Smooth muscle cell (in vitro differentiated cells): ENCODE results near the gene RGS14. TPM values are rescaled to one million over a fixed set of nuclear protein-coding genes. Genes with fewer than 3 reads are reported as not detected.

ENCODE experiments used
- DNase-seq: peaks from one replicate; lab custom pipeline; 2025; ENCODE audit not compliant: unreplicated experiment; lab: John Stamatoyannopoulos, UW
- H2AFZ ChIP-seq: fragments of 200-600 bp; sonication (generic); 2 replicates; pipeline ENCODE4 v1.6.0; 2016; ENCODE audit warnings: antibody characterized with exemption, low read depth, mild to moderate bottlenecking
- H3F3A ChIP-seq: fragments of 200-600 bp; sonication (generic); 2 replicates; pipeline ENCODE4 v1.6.0; 2017; ENCODE audit warnings: antibody characterized with exemption, low read depth
- H3K27ac ChIP-seq: fragments of 200-600 bp; sonication (generic); 2 replicates; pipeline ENCODE4 v1.5.1; 2016; ENCODE audit warnings: low read depth, mild to moderate bottlenecking
- H3K27me3 ChIP-seq: fragments of 200-600 bp; sonication (generic); 2 replicates; pipeline ENCODE4 v1.6.1; 2016; ENCODE audit warnings: low read depth, mild to moderate bottlenecking
- H3K36me3 ChIP-seq: fragments of 200-600 bp; sonication (generic); 2 replicates; pipeline ENCODE4 v1.5.1; 2016; ENCODE audit warnings: low read depth
- H3K4me1 ChIP-seq: fragments of 200-600 bp; sonication (generic); 2 replicates; pipeline ENCODE4 v1.5.1; 2016; ENCODE audit warnings: low read depth
- H3K4me2 ChIP-seq: fragments of 200-600 bp; sonication (generic); 2 replicates; pipeline ENCODE4 v1.6.0; 2016; ENCODE audit warnings: mild to moderate bottlenecking
- H3K4me3 ChIP-seq: fragments of 200-600 bp; sonication (generic); 2 replicates; pipeline ENCODE4 v1.5.1; 2016; ENCODE audit warnings: mild to moderate bottlenecking
- H3K79me2 ChIP-seq: fragments of 200-600 bp; sonication (generic); 2 replicates; pipeline ENCODE4 v1.6.0; 2016; ENCODE audit warnings: low read depth, mild to moderate bottlenecking
- H3K9ac ChIP-seq: fragments of 200-600 bp; sonication (generic); 2 replicates; pipeline ENCODE4 v1.6.0; 2016; ENCODE audit warnings: low read depth
- H3K9me3 ChIP-seq: fragments of 200-600 bp; sonication (generic); replicated peaks from 2 replicates; pipeline ENCODE4 v1.5.1; 2016; ENCODE audit warnings: low read depth
- H4K20me1 ChIP-seq: fragments of 200-600 bp; sonication (generic); 2 replicates; pipeline ENCODE4 v1.6.0; 2016; ENCODE audit warnings: low read depth
- CTCF ChIP-seq: fragments of 200-600 bp; sonication (generic); IDR thresholded peaks from 2 replicates; pipeline ENCODE4 v1.5.1; 2017; ENCODE audit warnings: borderline replicate concordance, mild to moderate bottlenecking, antibody characterized with exemption; ENCODE audit not compliant: insufficient read depth, poor library complexity, severe bottlenecking
- WGBS: methylation state at CpG from one replicate; pipeline ENCODE4 v1.1.7; 2016; ENCODE audit warnings: low lambda C conversion rate; 5-methylcytosine and 5-hydroxymethylcytosine counted together
- polyA plus RNA-seq: library from polyadenylated mRNA; unstranded; fragments of >200 nt; fragmentation: Nextera tagmentation; extraction: Ambion mirVana; gene quantifications from 2 replicates; pipeline ENCODE4 v1.2.1, GENCODE V29; 2016
- total RNA-seq: library from RNA; depleted of rRNA; stranded (reverse); fragments of >200 nt; gene quantifications from 2 replicates; pipeline ENCODE4 v1.2.3, GENCODE V29; 2014

RGS14 gene
- total and polyA plus RNA-seq, 2 experiments from 2014 or later: 6.0 to 23.3 TPM

- Histone ChIP-seq H2AFZ (no peak overlapping the region), H3K9me3 (no peaks in the 10 kb centered on the region), H3F3A (no peaks in the 10 kb centered on the region), H3K27me3 (no peaks in the 10 kb centered on the region), H3K27ac (no peak overlapping the region), H3K4me1 (peaks cover 21% of the 10 kb centered on the region), H3K9ac (no peak overlapping the region), H4K20me1 (no peaks in the 10 kb centered on the region), H3K4me3 (no peak overlapping the region), H3K79me2 (no peaks in the 10 kb centered on the region), H3K36me3 (no peaks in the 10 kb centered on the region), H3K4me2 (no peak overlapping the region)
- TF ChIP-seq CTCF: no peak
- 70% methylated on average over 8 of the region's 8 CpGs for WGBS
- no peak for DNase-seq
Measured at GRCh38 chr5:177362292-177362609, 4.5 kb downstream of the RGS14 start.

GRCh38 chr5:177362610-177363507 is 5.1 kb downstream of the RGS14 start:
- peaks cover 25% of the 10 kb centered on the region for H3K4me1 ChIP-seq
- H3K9ac ChIP-seq: no peak overlapping the region
- TF ChIP-seq CTCF: no peak
- no peak overlapping the region for H3K27ac ChIP-seq
- H3F3A ChIP-seq: no peaks in the 10 kb centered on the region
- H2AFZ ChIP-seq: peak overlapping the region; percentile 94
- H3K4me2 ChIP-seq: peak overlapping the region; percentile 87
- H3K9me3 ChIP-seq: no peaks in the 10 kb centered on the region
- H3K27me3 ChIP-seq: no peaks in the 10 kb centered on the region
- DNase-seq: no peak
- H4K20me1 ChIP-seq: no peaks in the 10 kb centered on the region
- H3K4me3 ChIP-seq: peak overlapping the region; percentile 50
- H3K36me3 ChIP-seq: no peaks in the 10 kb centered on the region
- 12% methylated on average over 43 of the region's 59 CpGs for WGBS
- H3K79me2 ChIP-seq: no peaks in the 10 kb centered on the region

- TF ChIP-seq CTCF: no peak
- Histone ChIP-seq H3F3A (no peaks in the 10 kb centered on the region), H4K20me1 (no peaks in the 10 kb centered on the region), H3K27me3 (no peaks in the 10 kb centered on the region), H3K36me3 (no peaks in the 10 kb centered on the region), H3K9me3 (no peaks in the 10 kb centered on the region), H3K4me3 (peak overlapping the region; percentile 50), H3K79me2 (no peaks in the 10 kb centered on the region), H3K27ac (no peak overlapping the region), H3K9ac (no peak overlapping the region), H2AFZ (no peak overlapping the region), H3K4me2 (peak overlapping the region; percentile 87), H3K4me1 (peaks cover 25% of the 10 kb centered on the region)
- WGBS: 59% methylated on average over 10 of the region's 10 CpGs
- DNase-seq: no peak
Measured at GRCh38 chr5:177363565-177363964, 5.8 kb downstream of the RGS14 start.
